Mammary microvascular endothelial cell (primary cell): ENCODE results near the gene TRIM46. TPM values are rescaled to one million over a fixed set of nuclear protein-coding genes. Genes with fewer than 3 reads are reported as not detected.

ENCODE experiments used
- total RNA-seq: library from RNA; depleted of rRNA; stranded (reverse); fragments of >200 nt; gene quantifications from 2 replicates; pipeline ENCODE4 v1.2.3, GENCODE V29; 2015

TRIM46 gene, protein sequence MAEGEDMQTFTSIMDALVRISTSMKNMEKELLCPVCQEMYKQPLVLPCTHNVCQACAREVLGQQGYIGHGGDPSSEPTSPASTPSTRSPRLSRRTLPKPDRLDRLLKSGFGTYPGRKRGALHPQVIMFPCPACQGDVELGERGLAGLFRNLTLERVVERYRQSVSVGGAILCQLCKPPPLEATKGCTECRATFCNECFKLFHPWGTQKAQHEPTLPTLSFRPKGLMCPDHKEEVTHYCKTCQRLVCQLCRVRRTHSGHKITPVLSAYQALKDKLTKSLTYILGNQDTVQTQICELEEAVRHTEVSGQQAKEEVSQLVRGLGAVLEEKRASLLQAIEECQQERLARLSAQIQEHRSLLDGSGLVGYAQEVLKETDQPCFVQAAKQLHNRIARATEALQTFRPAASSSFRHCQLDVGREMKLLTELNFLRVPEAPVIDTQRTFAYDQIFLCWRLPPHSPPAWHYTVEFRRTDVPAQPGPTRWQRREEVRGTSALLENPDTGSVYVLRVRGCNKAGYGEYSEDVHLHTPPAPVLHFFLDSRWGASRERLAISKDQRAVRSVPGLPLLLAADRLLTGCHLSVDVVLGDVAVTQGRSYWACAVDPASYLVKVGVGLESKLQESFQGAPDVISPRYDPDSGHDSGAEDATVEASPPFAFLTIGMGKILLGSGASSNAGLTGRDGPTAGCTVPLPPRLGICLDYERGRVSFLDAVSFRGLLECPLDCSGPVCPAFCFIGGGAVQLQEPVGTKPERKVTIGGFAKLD
- total RNA-seq, result 1.4 and 2.7 TPM in 2 replicates

DNA sequence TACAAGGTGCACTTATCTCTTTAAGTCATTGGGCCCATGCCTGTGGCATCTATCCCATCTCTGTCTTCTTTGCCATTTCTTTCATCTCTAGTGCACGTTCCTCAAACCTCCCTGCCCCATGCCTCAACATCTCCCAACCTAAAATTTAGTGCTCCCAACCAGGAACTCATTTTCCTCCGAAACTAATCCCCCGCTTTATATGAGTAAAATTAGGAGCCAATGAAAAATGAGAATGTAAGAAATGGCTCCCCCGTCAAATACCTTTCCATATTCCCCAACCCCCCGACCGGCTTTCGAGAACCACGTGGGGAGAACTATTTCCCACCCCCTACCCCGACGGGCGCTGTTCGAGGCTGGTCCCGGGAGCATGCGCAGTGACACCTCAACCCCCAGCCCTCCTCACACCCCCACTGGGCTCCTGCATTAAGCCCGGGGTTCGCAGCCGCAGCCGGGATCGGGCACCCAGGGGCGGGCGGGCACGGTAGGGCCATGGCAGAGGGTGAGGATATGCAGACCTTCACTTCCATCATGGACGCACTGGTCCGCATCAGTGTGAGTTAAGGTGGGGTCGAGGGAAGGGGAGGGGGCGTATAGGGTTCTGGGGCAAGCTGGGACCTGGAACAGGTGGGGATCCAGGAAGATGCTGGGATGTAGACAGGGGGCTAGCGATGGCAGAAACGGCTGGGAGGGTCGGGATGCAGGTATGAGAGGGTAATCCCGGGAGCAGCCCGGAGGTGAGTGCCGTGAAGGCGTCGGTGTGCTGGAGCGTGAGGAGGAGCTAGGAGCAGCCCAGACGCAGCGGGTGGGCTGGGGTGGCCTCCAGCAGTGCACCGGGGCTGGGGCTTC lies at the start of gene TRIM46:
TRIM46 (plus strand) TSS at position 372 of the 846 bp plus-strand sequence; CDS start at position 490, 118 bp downstream.

DNA sequence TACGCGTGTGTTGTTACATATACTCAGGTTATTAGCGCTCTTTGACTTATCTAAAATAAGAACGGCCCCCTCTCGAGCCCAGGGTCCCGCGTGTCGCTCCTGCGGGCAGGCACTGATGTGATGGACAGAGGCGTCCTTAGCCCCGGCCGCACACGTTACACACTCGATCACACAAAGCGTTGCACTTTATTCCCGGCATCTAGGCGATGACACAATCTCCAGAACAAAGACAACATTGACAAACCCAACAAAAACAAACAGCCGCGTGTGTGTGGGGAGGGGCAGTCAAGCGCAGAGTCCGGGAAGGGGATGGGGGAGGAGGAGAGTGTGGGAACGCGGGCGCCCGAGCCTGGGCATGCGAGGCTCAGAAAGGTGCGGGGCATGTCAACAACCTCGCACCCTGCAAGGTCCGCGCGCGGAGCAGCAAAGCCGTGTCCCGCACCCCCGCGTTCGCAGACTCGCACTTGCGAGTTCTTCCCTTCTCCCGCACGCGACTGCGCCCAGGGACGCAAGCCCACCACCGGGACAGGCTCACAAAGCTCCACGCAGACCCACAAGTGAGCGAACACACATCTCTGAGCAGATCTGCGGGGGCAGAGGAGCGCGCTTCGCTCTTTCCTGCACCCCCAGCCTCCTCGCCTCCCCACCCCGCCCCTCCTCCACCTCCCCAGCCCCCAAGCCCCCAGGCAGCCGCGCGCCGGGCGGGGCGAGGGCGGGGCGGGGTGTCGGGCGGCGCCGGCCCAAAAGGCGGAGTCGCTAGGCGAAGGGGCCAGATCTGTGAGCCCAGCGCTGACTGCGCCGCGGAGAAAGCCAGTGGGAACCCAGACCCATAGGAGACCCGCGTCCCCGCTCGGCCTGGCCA lies 46.3 kb upstream of the TRIM46 start, which contains the start of gene EFNA1:
EFNA1 (plus strand) TSS at position 772 of the 862 bp plus-strand sequence. CDS start 102 bp downstream, outside the sequence.

DNA sequence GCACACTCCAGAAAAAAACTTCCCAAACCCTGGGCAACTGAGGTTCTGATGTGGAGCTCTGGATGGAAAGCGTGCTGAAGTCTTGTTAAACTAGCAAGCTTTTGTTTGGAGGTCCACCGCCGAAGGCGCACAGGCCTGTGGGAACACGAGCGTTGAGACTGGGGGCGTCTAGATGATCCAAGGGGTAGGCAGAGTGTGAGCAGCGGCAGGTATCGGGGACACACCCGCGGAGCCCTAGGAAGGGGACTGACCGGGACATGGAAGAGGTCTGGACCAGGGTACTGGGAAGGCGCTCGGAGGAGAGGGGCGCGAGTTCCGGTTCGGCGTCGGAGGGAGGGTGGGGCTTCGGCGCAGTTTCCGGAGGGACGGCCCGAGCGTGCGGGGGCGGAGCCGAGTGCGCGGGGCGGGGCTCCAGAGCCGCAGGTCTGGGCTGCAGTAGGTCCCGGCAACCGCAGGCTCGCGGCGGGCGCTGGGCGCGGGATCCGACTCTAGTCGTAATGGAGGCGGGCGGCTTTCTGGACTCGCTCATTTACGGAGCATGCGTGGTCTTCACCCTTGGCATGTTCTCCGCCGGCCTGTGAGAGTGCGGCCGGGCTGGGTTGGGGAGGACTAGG lies 38.1 kb upstream of the TRIM46 start, which contains the start of gene SLC50A1:
SLC50A1 (plus strand) TSS at position 438 of the 614 bp plus-strand sequence; CDS start at position 498, 60 bp downstream.

DNA sequence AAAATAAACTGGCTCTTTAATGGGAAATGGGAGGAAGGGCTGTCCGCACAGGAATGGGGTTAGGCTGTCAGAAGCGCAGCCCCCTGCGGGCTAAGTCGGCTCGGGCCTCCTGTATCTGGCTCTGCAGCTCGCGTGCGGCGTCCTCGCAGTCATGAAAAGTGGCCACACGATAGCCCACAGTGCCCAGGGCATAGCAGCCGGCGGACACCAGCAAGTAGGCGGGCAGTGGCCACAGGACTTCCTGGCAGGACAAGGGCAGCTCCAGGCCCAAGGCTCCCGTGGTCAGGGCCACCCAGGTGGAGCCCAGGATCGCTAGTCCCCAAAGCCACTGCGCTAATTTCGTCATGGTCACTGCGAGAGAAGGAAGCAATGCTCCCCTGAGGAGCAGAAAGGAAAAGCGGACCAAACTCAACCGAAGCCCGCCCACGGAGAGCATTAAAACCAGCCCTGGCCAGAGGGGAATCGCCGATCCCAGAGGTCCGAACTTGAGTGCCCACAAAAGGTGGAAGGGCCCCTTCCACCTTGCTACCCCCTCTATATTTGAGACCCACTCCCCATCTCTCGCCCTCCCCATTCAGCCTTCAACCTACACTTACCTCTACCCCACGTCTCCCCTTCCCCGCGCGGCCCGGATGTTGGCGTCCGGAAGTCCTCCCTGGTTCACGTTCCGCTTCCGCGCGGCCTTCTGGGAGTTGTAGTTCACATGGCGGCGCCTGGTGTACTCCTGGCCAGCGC lies 33.6 kb upstream of the TRIM46 start, which contains the start of gene DPM3:
DPM3 (minus strand) TSS at position 637 of the 735 bp plus-strand sequence; CDS start at position 346, 291 bp downstream.

DNA sequence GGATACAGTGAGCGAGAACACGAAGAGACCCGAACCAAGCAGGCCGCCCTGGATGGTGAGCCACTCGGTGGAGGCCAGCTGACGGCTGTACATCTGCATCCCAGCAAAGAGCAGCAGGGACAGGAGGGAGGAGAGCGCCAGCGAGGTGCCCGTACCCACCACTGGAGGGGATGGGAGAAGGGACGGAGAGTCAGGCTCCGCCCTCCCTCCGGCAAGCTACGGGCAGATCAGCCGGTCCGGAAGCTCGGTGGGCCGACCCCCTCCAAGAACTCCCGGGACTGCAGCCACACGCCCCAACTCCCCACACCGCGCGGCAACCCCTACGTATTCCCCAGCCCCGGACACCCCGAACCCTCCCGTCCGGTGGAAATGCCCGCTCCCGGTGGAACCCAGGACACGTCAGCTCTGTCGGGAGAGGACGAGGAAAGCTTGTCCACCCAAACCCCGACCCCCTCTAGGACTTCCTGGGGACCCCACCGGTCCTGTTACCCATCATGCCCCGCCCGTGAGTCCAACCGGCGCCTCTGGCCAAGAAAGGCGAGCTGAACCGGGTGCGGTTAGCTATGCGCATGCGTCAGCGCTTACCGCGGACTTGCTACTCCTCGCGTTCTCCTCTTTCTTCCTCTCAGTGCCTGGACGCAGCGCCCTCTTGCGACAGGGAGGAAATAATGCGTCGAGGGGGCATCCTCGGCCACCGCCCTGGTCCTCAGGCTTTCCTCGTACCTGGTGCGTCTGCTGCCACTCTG lies 744 bp upstream of the TRIM46 start, which contains the start of gene KRTCAP2:
KRTCAP2 (minus strand) TSS at position 573 of the 746 bp plus-strand sequence; CDS start at position 493, 80 bp downstream.

DNA sequence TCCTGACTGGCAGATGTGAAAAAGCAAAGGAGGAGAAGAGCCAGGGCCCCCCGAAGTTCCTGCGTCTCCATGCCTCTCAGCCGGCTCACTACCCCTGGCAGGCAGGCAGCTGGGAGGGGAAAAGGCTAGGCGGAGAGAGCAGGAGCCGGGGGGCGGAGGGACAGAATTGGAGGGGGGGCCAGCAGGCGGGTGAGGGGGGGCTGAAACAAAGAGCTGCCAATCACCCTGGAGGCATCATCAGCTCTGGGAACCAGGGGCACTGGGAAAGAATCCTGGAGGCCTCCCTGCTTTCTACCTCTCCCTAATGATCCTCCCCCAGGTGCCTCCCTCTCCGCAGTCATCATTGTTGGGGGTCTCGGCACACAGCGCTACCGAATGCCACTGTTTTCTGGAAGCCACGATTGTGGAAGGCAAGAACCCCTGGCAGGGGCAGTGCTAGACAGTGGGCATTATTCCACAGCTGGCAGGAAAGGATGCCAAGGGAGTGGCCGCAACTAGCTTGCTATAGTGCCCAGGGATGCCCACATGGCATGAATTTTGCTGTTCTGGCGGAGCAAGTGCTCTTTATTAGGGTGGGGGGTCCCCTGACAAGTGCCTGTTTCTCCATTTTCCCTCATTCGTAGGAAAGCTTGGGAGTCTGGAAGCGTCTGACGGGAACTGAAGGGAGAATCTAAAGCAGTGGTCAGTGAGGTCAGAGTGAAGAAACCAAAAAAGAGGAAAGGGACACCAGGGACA lies 34.3 kb downstream of the TRIM46 start, which contains the start of gene THBS3:
THBS3 (minus strand) TSS at position 92 of the 735 bp plus-strand sequence; CDS start at position 71, 21 bp downstream.

DNA sequence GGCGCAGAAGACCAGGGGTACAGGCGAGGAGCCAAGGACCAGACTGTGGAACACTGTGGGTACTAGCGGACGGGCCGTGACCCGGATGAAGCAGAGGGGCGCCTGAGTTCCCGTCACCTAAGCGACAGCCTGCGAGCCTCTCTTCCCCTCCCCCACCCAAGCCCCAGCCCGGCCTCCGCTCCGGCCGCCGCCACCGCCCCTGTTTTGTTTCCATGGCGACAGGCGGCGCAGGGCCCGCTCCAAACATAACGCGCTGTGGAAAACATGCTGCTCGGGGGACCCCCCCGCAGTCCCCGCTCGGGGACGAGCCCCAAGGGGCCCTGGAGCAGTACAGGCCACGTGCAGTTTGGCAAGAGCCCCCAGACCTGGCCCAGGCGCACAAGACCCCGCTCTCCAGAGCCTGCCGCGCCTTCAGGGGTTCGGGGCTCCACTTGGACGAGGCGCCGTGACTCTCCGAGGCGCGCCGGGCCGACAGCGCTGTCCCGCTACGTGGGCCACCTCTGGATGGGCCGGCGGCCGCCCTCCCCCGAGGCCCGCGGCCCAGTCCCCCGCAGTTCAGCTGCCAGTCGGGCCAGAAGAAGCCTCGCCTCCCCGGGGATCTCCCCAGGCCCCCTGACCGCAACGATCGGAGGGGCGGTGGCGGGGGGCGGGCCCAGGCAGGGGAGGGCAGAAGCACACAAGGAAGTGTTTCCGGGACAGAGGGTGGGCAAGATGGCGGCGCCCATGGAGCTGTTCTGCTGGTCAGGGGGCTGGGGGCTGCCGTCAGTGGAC lies 35.1 kb downstream of the TRIM46 start, which contains the start of gene MTX1:
MTX1 (plus strand) TSS at position 155 of the 771 bp plus-strand sequence; CDS start at position 265, 110 bp downstream.

Other genes with a start within 250 kb of the TRIM46 start
- gene PMVK, start 237.1 kb upstream of the TRIM46 start, total RNA-seq, result 11.4 and 13.8 TPM in 2 replicates
- 41.0 and 47.8 TPM in 2 replicates for gene PBXIP1, start 217.8 kb upstream of the TRIM46 start, total RNA-seq
- gene PYGO2, start 212.1 kb upstream of the TRIM46 start, total RNA-seq, result 13.3 and 13.9 TPM in 2 replicates
- 224 and 240 TPM in 2 replicates for gene SHC1, start 203.1 kb upstream of the TRIM46 start, total RNA-seq
- 186 and 213 TPM in 2 replicates for gene CKS1B, start 199.2 kb upstream of the TRIM46 start, total RNA-seq
- gene FLAD1, start 190.5 kb upstream of the TRIM46 start, total RNA-seq, result 27.8 and 32.6 TPM in 2 replicates
- not detected in 2 replicates for gene LENEP, start 180.3 kb upstream of the TRIM46 start, total RNA-seq
- gene ZBTB7B, start 171.0 kb upstream of the TRIM46 start, total RNA-seq, result 14.7 and 15.7 TPM in 2 replicates
- not detected in 2 replicates for gene DCST2, start 140.1 kb upstream of the TRIM46 start, total RNA-seq
- not detected in 2 replicates for gene DCST1, start 140.0 kb upstream of the TRIM46 start, total RNA-seq
- gene ADAM15, start 122.5 kb upstream of the TRIM46 start, total RNA-seq, result 763 and 804 TPM in 2 replicates
- gene EFNA4, start 110.1 kb upstream of the TRIM46 start, total RNA-seq, result 7.9 and 9.4 TPM in 2 replicates
- 0.64 and 0.80 TPM in 2 replicates for gene EFNA3, start 95.0 kb upstream of the TRIM46 start, total RNA-seq
- gene EFNA1, start 46.0 kb upstream of the TRIM46 start, total RNA-seq, result 30.8 and 33.2 TPM in 2 replicates
- gene SLC50A1, start 38.0 kb upstream of the TRIM46 start, total RNA-seq, result 35.6 and 39.2 TPM in 2 replicates
- 98.3 and 118 TPM in 2 replicates for gene DPM3, start 33.3 kb upstream of the TRIM46 start, total RNA-seq
- gene KRTCAP2, start 545 bp upstream of the TRIM46 start, total RNA-seq, result 160 and 168 TPM in 2 replicates
- 2.7 and 4.0 TPM in 2 replicates for gene THBS3, start 34.0 kb downstream of the TRIM46 start, total RNA-seq
- 74.1 and 76.9 TPM in 2 replicates for gene MTX1, start 34.8 kb downstream of the TRIM46 start, total RNA-seq
- 15.2 and 15.3 TPM in 2 replicates for gene ENTREP3, start 81.6 kb downstream of the TRIM46 start, total RNA-seq
- 111 and 127 TPM in 2 replicates for gene SCAMP3, start 88.5 kb downstream of the TRIM46 start, total RNA-seq
- gene CLK2, start 99.7 kb downstream of the TRIM46 start, total RNA-seq, result 13.1 and 15.4 TPM in 2 replicates
- gene HCN3, start 103.6 kb downstream of the TRIM46 start, total RNA-seq, result 0.20 TPM in 2 replicates
- not detected in 2 replicates for gene PKLR, start 127.6 kb downstream of the TRIM46 start, total RNA-seq
- gene FDPS, start 135.0 kb downstream of the TRIM46 start, total RNA-seq, result 469 and 476 TPM in 2 replicates
- gene RUSC1, start 147.0 kb downstream of the TRIM46 start, total RNA-seq, result 33.0 and 39.0 TPM in 2 replicates